IPS-11a (cell line): Measurements from ENCODE around the gene CT45A8.
"Not testable (repeated sequence)": the region's sequence is repeated elsewhere in the genome, so short reads cannot be mapped to it uniquely, and the experiment has no call there.

ENCODE experiments used
- H3K4me3 ChIP-seq: one replicate; pipeline ENCODE4 v1.5.1; 2013; ENCODE audit warnings: low read depth, low read length, control low read depth

The CT45A8 gene

GRCh38 chrX:135854438-135854837 lies at the start of gene CT45A8:
TSS of gene CT45A8 (minus strand) at chrX:135854538. CDS start at chrX:135850783, 3,755 bp downstream.
- not testable (repeated sequence) for H3K4me3 ChIP-seq

GRCh38 chrX:135893294-135893817 lies 39.0 kb upstream of the CT45A8 start, which contains the start of the genes CT45A10 and SAGE1:
TSS of gene CT45A10 (minus strand) at chrX:135893444. CDS start at chrX:135885344, 8,100 bp downstream.
TSS of gene SAGE1 (plus strand) at chrX:135893716. CDS start at chrX:135896243, 2,527 bp downstream.
- H3K4me3 ChIP-seq, result no peak within 1 kb of the TSS

- no peak overlapping the region for H3K4me3 ChIP-seq
Measured at GRCh38 chrX:135892781-135893180, 38.4 kb upstream of the CT45A8 start.

GRCh38 chrX:135890087-135890585 lies 35.8 kb upstream of the CT45A8 start:
- H3K4me3 ChIP-seq, result no peak overlapping the region

GRCh38 chrX:135888976-135889375 lies 34.6 kb upstream of the CT45A8 start:
- not testable (repeated sequence) for H3K4me3 ChIP-seq

- not testable (repeated sequence) for H3K4me3 ChIP-seq
Measured at GRCh38 chrX:135888230-135888629, 33.9 kb upstream of the CT45A8 start.

- not testable (repeated sequence) for H3K4me3 ChIP-seq
Measured at GRCh38 chrX:135882741-135883140, 28.4 kb upstream of the CT45A8 start.

GRCh38 chrX:135871712-135872111 lies 17.4 kb upstream of the CT45A8 start, which contains the start of gene CT45A9:
TSS of gene CT45A9 (minus strand) at chrX:135871812. CDS start at chrX:135868061, 3,751 bp downstream.
- not testable (repeated sequence) for H3K4me3 ChIP-seq

- H3K4me3 ChIP-seq, result not testable (repeated sequence)
Measured at GRCh38 chrX:135837180-135837579, 17.2 kb downstream of the CT45A8 start, which contains the start of gene CT45A7. TSS of gene CT45A7 (minus strand) at chrX:135837280. CDS start at chrX:135833533, 3,747 bp downstream.

GRCh38 chrX:135819912-135820311 lies 34.4 kb downstream of the CT45A8 start, which contains the start of gene CT45A2:
TSS of gene CT45A2 (minus strand) at chrX:135820012. CDS start at chrX:135816265, 3,747 bp downstream.
- not testable (repeated sequence) for H3K4me3 ChIP-seq

GRCh38 chrX:135802687-135803086 lies 51.7 kb downstream of the CT45A8 start, which contains the start of gene CT45A6:
TSS of gene CT45A6 (minus strand) at chrX:135802787. CDS start at chrX:135798993, 3,794 bp downstream.
- H3K4me3 ChIP-seq, result not testable (repeated sequence)
